Breast epithelium (tissue), 3 donors: ENCODE results near the gene CABS1.

Source experiments
- POLR2A ChIP-seq: fragments of 450-650 bp; IDR thresholded peaks from one replicate; pipeline ENCODE4 v1.6.1; 2016; ENCODE audit warnings: antibody characterized with exemption, mild to moderate bottlenecking, moderate library complexity
- POLR2AphosphoS5 ChIP-seq, 3 donors: sonication (generic); formaldehyde crosslinking; IDR thresholded peaks; one replicate each; pipeline ENCODE4 v1.6.1; 2017; ENCODE audit warnings: antibody characterized with exemption in 3 of 3
- TF ChIP-seq, protein P1 (sequence below), 3 donors: fragments of 450-650 bp; IDR thresholded peaks; one replicate each; pipeline ENCODE4 v1.5.1; 2016 to 2017; ENCODE audit warnings: antibody characterized with exemption in 3 of 3, mild to moderate bottlenecking in 3 of 3, moderate library complexity in 3 of 3

DNA sequence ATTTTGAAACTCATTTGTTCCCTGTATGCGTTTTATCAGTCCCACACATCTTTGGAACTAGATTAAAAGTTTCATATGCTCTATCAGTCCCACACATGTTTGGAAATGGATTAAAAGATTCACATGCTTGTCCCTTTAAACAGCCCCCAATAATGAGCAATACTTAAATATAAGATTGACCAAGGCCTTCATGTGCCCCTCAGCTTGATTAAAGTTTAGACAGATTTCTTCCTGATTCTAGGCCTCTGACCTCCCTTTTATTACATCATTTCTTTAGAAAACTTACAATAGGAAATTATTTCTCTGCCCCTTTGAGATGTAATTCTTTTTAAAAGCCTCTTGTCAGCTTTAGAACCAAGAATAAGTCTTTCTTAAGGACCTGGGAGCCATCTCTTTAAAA is 31.7 kb upstream of the CABS1 start:
- TF ChIP-seq, protein P1, sequence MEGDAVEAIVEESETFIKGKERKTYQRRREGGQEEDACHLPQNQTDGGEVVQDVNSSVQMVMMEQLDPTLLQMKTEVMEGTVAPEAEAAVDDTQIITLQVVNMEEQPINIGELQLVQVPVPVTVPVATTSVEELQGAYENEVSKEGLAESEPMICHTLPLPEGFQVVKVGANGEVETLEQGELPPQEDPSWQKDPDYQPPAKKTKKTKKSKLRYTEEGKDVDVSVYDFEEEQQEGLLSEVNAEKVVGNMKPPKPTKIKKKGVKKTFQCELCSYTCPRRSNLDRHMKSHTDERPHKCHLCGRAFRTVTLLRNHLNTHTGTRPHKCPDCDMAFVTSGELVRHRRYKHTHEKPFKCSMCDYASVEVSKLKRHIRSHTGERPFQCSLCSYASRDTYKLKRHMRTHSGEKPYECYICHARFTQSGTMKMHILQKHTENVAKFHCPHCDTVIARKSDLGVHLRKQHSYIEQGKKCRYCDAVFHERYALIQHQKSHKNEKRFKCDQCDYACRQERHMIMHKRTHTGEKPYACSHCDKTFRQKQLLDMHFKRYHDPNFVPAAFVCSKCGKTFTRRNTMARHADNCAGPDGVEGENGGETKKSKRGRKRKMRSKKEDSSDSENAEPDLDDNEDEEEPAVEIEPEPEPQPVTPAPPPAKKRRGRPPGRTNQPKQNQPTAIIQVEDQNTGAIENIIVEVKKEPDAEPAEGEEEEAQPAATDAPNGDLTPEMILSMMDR (IDR thresholded peaks at IDR 0.05) = no peak
- TF ChIP-seq POLR2AphosphoS5 (IDR thresholded peaks at IDR 0.05) = no peak
- TF ChIP-seq POLR2A = no peak
